ENCODE results near the gene SVBP. TPM values are rescaled to one million over a fixed set of nuclear protein-coding genes. Genes with fewer than 3 reads are reported as not detected.

Gene SVBP
- total and polyA plus RNA-seq, 9 donors: 39.1 to 55.5 (median 50.7) TPM

Other genes starting within 250 kb of the SVBP start
- 50.1 TPM for gene PPIH, start 159.0 kb downstream of the SVBP start, total RNA-seq
- gene PPIH, start 159.0 kb downstream of the SVBP start, polyA plus RNA-seq (ENCODE audit: insufficient read depth in 1 of 8, insufficient read length in 8 of 8, low replicate concordance in 1 of 8): 10 to 100 TPM; 37.2 to 43.4 (median 40.2) TPM
- 671 TPM for gene YBX1, start 135.0 kb downstream of the SVBP start, total RNA-seq
- gene YBX1, start 135.0 kb downstream of the SVBP start, polyA plus RNA-seq (ENCODE audit: insufficient read depth in 1 of 8, insufficient read length in 8 of 8, low replicate concordance in 1 of 8): 1,000 to 10,000 TPM in 6 of 8 donors, 100 to 1,000 TPM in 2; 883 to 1,154 (median 1,055) TPM
- 0.53 TPM for gene CLDN19, start 77.2 kb downstream of the SVBP start, total RNA-seq
- gene CLDN19, start 77.2 kb downstream of the SVBP start, polyA plus RNA-seq (ENCODE audit: insufficient read depth in 1 of 8, insufficient read length in 8 of 8, low replicate concordance in 1 of 8): 1 to 10 TPM in 2 of 8 donors, under 1 TPM in 6; 0.10 to 3.5 (median 0.66) TPM
- gene P3H1, start 50.4 kb downstream of the SVBP start, total RNA-seq: 72.3 TPM
- gene P3H1, start 50.4 kb downstream of the SVBP start, polyA plus RNA-seq (ENCODE audit: insufficient read depth in 1 of 8, insufficient read length in 8 of 8, low replicate concordance in 1 of 8): 100 to 1,000 TPM in 1 of 8 donors, 10 to 100 TPM in 7; 51.7 to 103 (median 72.5) TPM
- 5.2 TPM for gene C1orf50, start 50.1 kb downstream of the SVBP start, total RNA-seq
- 10 to 100 TPM in 3 of 8 donors, 1 to 10 TPM in 5; 4.6 to 12.9 (median 8.9) TPM for gene C1orf50, start 50.1 kb downstream of the SVBP start, polyA plus RNA-seq (ENCODE audit: insufficient read depth in 1 of 8, insufficient read length in 8 of 8, low replicate concordance in 1 of 8)
- gene TMEM269, start 32.4 kb downstream of the SVBP start, total RNA-seq: 0.18 TPM
- 1 to 10 TPM in 1 of 8 donors, under 1 TPM in 7; 0.56 to 1.2 (median 0.80) TPM for gene TMEM269, start 32.4 kb downstream of the SVBP start, polyA plus RNA-seq (ENCODE audit: insufficient read depth in 1 of 8, insufficient read length in 8 of 8, low replicate concordance in 1 of 8)
- 6.7 TPM for gene ERMAP, start 275 bp downstream of the SVBP start, total RNA-seq
- 10 to 100 TPM in 2 of 8 donors, 1 to 10 TPM in 6; 6.9 to 10.9 (median 8.4) TPM for gene ERMAP, start 275 bp downstream of the SVBP start, polyA plus RNA-seq (ENCODE audit: insufficient read depth in 1 of 8, insufficient read length in 8 of 8, low replicate concordance in 1 of 8)
- gene ZNF691, start 29.2 kb upstream of the SVBP start, total RNA-seq: 9.9 TPM
- gene ZNF691, start 29.2 kb upstream of the SVBP start, polyA plus RNA-seq (ENCODE audit: insufficient read depth in 1 of 8, insufficient read length in 8 of 8, low replicate concordance in 1 of 8): 10 to 100 TPM in 4 of 8 donors, 1 to 10 TPM in 4; 8.6 to 10.7 (median 10.1) TPM
- gene SLC2A1, start 141.5 kb upstream of the SVBP start, total RNA-seq: 16.8 TPM
- 10 to 100 TPM; 15.9 to 43.7 (median 19.2) TPM for gene SLC2A1, start 141.5 kb upstream of the SVBP start, polyA plus RNA-seq (ENCODE audit: insufficient read depth in 1 of 8, insufficient read length in 8 of 8, low replicate concordance in 1 of 8)